ENCODE measurements around the gene DCLK1.

The DCLK1 gene

DNA sequence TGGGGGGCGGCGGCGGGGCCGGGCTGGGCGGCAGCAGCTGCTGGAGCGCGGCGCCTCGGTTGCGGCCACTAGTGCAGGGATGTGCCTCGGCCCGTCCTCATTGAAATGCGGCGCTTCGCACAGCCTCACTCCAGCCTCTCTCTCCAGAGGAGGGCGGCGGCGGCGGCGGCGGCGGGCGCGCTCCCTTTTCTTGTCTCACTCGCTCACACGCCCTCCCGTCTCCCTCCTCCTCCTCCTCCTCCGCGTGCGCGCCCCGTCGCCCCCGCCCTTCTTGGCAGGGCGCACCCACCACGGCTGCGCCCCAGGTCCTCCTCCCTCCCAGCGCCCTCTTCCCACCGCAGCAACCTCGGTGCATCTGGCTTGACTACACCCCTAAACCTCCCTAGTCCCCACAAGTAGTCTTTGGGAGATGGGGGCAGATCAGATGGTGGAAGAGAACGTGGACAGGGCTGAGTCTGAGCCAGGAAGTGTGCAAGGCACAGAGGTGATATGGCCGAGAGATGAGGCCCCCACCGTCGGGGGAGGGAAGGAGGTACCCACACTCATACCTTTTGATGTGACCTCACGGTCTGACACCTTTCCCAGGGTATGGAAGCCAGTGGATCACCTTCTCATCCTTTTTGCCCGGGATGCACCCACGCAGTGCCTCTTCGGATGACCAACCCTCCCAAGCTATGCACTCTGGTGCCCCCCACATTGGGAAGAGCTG lies at the start of gene DCLK1:
Gene DCLK1 (minus strand): TSS at position 161 of the 709 bp plus-strand sequence.
- no peak for DNase-seq (ENCODE audit: low read depth)

DNA sequence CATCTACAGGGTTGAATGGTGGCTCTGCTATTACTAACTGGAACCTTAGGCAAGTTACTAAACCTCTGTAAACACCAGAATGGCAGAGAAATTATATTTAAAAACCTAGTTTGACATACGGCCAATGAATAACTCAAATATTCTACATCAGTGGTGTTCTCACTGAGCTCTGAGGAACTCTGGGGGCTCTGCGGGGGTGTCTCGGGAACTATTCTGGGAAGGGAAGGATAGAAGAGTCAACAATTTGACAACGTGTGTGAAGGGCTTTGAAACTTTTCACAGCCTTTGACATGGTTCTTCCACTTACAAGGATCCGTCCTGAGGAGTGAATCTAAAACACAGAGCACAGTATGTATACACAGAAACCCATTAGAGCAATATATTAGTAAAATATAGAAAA lies 44.4 kb upstream of the DCLK1 start:
- no peak for DNase-seq (ENCODE audit: low read depth)

DNA sequence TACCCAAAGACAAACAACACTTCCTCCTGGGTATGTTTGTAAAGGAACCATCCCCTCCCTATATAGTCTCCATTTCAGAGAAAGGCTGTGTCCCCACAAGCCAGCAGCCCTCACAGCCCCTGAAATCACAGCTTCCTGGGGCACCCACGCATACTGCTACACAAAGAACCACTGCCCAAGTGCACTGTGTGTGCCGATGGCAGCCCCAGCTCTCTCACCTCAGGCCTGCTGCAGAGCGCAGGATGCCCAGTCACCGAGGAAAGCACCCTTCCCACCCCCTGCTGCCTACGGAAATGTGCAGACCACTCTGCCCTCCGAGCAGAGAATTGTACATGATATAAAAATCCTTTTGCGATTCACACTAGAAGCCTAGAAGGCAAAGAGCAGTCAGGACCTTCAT lies 43.7 kb upstream of the DCLK1 start:
- no peak for DNase-seq (ENCODE audit: low read depth)

DNA sequence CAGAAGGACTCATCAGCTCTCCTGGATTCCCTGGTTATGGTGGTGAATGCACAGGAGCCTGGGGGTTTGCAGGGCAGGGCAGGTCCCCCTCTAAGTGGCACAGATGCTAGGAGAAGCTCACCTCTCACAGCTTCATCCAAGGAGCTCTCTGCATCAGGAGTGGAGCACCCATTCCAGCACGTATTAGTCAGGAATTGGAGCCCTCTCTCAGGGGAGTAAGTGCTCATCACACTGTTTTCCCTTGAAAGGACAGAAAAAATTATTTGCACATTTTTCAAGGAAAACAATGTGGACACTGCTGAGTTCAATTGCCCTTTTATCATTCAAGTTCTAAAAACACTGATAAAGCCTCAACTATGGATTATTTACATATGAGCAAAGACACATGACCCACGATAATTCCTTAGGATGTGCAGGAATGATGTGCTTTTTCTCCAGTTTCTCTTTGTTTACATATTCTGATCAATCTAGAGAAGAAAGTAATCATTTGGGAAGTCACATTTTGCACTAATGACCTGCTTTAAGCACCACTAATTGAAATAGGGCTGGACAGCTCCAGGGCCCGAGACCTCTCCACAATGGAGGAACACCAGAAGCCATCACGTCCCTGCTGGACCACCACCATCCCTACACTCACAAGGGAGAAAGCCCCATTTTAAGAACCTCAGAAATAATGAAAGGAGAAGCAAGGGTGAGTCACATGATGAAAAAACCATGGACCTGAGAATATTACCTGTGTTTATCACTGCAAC lies 42.6 kb upstream of the DCLK1 start:
- no peak for DNase-seq (ENCODE audit: low read depth)

DNA sequence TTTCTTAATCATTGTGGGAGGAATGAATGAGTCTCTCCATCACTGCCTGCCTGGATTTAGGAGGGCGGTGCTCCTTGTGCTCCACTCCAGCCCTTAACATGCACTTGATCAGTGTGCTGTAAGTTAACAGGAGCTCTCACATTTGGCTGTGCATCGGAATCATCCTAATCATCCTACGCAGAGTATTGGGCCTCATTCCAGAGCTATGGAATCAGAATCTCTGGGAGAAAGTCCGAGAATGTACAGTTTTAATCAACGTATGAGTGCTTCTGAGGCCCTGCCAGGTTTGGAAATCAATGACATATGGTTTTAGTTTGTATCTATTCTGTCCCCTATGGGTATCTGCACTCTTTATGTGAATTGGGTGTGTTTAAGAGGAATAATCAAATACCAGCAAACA lies 34.9 kb upstream of the DCLK1 start:
- no peak for DNase-seq (ENCODE audit: low read depth)

DNA sequence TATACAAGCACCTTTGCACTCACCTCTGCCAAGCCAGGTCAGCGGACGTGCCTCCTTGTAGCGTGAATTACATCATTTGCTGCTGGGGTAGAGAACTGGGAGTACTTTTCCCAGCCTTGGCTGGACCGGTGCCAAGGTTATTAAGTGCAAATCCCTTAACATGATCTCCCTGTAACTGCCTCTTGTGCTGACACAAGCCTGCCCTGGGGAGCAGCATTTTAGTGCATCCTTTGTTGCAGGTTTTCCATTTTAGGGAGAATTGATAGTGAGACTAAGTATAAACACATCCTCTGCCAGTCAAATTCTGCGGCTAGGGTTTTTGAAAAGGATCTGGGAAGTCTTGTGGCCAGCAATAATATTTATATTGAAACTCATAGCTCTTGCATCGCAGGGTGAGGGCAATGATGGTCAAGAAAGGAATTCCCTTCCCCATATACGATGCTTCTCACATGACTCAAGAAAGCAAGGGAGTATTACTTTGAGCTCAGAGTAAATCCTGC lies 32.7 kb upstream of the DCLK1 start:
- DNase-seq (ENCODE audit: low read depth) = no peak

DNA sequence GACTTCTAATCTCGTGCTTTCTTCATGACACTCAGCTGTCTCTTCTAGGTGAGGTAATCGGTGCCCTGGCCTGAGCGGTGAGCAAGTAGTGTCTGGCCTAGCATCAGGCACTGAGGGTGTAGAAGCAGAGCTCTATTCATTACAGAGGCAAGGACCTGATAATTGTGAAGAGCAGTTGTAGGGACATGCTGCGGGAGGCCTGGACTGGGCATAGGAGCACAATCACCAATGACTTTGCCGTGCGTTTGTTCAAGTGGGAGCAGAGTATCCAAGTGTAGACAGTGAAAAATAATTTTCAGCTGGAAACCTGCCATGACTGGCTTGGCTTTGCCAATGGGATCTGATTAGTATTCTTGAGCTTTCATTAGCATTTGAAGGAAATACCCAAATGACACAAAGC lies 32.1 kb upstream of the DCLK1 start:
- DNase-seq (ENCODE audit: low read depth) = no peak

DNA sequence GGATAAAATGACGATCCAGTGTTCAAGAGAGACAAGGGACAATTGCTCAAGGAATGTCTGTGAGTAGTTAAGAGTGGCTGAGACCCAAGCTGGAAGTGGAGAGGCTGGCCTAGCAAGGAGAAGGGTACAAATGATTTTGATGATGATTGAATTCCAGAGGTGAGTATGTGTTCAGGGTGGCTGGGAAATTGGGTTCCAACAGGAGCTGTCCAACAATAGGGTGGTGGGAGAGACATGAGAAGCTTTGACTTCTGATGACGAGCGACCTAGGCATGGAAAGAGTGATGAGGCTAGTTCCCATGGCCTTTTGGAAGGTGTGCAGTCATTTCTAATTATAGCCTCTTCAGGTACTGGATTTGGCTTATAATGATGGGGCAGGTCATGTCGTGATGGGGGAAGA lies 29.1 kb upstream of the DCLK1 start:
- DNase-seq (ENCODE audit: low read depth) = no peak

DNA sequence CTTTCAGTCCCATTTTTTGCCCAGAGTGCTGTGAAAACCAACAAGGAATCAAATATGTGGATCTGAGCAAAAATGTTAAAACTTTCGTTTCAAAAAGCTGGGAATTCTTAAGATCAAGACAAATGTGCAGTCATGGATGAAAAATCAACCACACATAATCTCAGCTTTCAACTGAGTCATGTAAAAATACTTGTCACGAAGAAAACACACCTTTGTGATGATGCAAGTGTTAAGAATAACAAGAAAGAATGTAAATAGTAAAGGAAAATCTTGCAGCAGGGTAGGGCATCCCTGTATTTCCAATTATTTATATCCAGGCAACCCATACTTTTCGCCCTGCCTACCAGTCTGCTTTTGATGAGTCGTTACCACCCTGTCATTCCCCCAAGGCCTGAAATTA lies 27.4 kb upstream of the DCLK1 start:
- DNase-seq (ENCODE audit: low read depth) = no peak

DNA sequence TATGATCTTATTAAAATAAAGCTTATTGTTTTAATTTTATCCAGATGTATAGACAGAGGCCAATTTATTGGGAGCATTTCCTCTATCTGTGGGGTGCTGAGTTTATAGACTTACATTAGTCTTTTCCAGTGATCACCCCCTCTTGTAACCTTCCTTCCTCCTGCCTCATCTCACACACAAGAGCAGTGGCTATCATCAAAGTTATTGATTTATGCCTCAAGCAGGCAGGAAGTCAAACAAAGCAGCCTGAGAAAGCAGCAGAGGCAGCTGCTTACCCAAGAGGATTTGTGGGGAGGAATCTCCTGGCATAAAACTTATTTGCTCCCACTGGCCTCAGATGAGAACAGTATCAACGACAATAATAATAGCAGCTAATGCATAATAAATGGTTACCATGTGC lies 26.3 kb upstream of the DCLK1 start:
- no peak for DNase-seq (ENCODE audit: low read depth)

GRCh38 chr13:36154567-36155291 lies 23.5 kb upstream of the DCLK1 start:
- no peak for DNase-seq (ENCODE audit: low read depth)

DNA sequence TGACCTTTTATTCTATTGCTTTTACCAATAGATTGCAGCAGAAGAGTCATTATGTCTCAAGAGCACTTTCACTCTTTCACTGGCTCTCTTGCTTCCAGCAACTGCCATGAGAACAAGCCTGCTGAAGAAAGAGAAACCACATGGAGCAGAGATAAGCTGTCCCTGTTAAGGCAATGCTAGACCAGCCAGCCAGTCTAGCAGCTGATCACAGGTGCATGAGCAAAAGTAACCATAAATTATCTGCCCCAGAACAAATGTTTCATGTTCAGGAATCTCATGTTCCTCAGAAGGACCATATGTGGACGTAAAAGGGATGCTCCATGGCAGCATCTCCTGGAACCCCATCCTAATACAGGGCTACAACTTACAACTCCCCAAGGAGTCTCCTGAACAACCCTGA lies 20.4 kb upstream of the DCLK1 start:
- DNase-seq (ENCODE audit: low read depth) = no peak

DNA sequence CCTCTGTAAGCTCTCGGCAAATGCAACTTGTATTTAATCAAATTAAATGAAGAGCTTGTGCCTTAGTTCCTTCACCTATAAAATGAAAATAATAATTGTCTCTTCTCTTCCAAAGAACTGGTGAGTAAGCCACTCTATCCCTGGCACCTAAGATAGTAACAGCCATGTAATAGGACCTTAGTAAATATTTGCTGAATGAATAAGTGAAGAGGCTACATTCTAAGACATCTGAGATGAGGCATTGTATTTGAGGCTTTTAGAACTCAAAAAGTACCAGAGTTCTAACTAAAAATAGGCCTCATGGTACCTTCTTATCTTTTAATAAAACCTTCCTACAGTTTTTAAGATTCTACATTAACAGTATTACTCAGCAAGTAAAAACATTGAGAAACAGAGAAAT lies 17.3 kb upstream of the DCLK1 start:
- no peak for DNase-seq (ENCODE audit: low read depth)

- no peak for DNase-seq (ENCODE audit: low read depth)
Observed at GRCh38 chr13:36147330-36147729, 16.1 kb upstream of the DCLK1 start.

GRCh38 chr13:36146511-36147269 lies 15.5 kb upstream of the DCLK1 start:
- no peak for DNase-seq (ENCODE audit: low read depth)

DNA sequence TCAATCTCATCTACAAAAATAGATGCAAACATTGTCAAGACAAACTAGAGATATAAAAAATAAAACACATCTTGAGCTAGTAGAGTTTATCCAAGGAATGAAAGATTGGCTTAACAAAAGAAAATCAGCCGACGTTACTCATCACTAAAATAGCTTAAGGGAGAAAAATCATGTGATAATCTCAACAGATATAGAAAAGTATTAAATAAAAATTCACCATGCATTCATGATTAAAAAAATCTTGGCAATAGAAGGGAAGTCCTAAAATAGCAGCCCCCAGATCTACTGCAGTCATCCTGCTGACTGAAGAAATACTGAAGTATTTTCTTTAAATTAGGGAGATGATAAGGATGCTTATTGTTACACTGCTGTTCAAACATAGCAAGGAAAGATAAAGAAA lies 12.6 kb upstream of the DCLK1 start:
- DNase-seq (ENCODE audit: low read depth) = no peak

GRCh38 chr13:36142735-36143134 lies 11.6 kb upstream of the DCLK1 start:
- no peak for DNase-seq (ENCODE audit: low read depth)

DNA sequence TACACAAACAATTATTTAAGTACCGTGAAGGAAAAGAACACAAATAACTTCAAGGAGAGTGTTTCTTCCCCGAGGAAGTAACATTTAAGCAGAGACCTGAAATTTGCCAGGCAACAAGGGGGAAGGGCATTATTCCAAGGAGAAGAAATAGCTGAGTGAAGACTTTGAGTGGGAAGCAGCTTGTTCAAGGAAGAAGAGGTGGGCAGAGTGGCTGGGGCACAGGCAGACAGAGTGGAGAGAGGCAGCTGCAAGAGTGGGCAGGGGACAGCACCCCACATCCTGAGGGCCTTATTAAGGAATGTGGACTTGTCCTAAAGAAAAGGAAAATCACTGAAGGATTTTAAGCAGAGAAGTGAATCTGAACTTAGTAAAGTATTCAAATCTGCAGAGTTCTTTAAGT lies 4.7 kb upstream of the DCLK1 start:
- DNase-seq (ENCODE audit: low read depth) = no peak

DNA sequence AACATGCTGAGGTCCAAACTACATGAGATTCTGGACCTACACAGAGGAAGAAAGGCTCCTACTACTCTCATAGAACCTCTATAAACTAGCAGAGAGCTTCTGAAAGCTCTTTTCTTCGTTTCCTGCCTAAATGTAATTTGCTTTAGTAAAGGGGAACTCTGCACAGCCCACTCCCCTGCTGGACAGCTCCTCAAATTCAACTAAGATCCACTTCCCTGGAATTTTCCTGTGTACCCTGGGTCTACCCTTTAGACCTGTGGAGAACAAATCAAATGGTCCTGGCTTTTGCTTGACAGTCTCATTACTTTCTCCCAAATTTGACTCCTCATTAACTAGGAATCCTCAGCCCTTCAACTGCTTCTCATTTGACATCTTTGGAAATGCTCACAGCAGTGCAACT lies 3.5 kb upstream of the DCLK1 start:
- no peak for DNase-seq (ENCODE audit: low read depth)

GRCh38 chr13:36133950-36134626 lies 2.9 kb upstream of the DCLK1 start:
- no peak for DNase-seq (ENCODE audit: low read depth)

DNA sequence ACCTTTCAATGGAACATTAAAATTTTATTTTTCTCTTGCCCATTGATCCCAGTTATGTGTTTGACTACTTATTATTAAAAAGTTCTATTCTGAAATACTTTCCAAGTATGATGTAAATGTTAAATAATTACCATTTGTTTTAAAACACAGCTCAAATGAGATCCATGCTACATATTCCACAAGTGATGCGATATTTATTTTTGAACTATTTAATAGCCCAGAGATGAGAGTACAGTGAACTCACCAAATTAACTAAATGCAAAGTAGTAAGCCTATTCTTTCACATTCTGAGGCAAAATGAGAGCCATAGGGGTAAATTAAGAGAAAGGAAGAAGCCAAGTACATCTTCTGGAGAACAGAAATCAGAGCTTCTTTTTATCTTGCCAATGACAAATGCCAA lies 1.2 kb upstream of the DCLK1 start:
- no peak for DNase-seq (ENCODE audit: low read depth)

- no peak for DNase-seq (ENCODE audit: low read depth)
Observed at GRCh38 chr13:36131931-36132297, 732 bp upstream of the DCLK1 start.

Data from stimulated activated CD8-positive, alpha-beta memory T cell treated with anti-CD3 and anti-CD28 coated beads, Interleukin-12 subunit alpha, Interleukin-12 subunit beta, amount 100 ng/mL, for 4 hours (primary cell).